Kidney epithelial cell (primary cell): ENCODE measurements around the gene MYH9. TPM values are rescaled to one million over a fixed set of nuclear protein-coding genes. Genes with fewer than 3 reads are reported as not detected.

Experiments
- DNase-seq: peaks from one replicate; pipeline ENCODE4 v3.0.0-alpha.2; 2010; ENCODE audit warnings: low read depth
- H3K27me3 ChIP-seq: 2 replicates; pipeline ENCODE4 v1.6.0; 2011; ENCODE audit warnings: low read length; ENCODE audit not compliant: control insufficient read depth, insufficient read depth
- H3K36me3 ChIP-seq: 2 replicates; pipeline ENCODE4 v1.5.1; 2011; ENCODE audit warnings: low read length; ENCODE audit not compliant: control insufficient read depth, insufficient read depth
- H3K4me3 ChIP-seq: 2 replicates; pipeline ENCODE4 v1.5.1; 2011; ENCODE audit warnings: low read depth, mild to moderate bottlenecking, control low read depth, low read length
- CTCF ChIP-seq: IDR thresholded peaks from 2 replicates; pipeline ENCODE4 v1.5.1; 2011; ENCODE audit warnings: mild to moderate bottlenecking, moderate library complexity, low read length, control low read depth, inconsistent platforms; ENCODE audit not compliant: insufficient read depth, poor library complexity, severe bottlenecking
- total RNA-seq: library from RNA; depleted of rRNA; stranded (reverse); fragments of >200 nt; gene quantifications from 2 replicates; pipeline ENCODE4 v1.2.3, GENCODE V29; 2015

Gene MYH9
- total RNA-seq, 1 donor from 2014 or later: 1,580 TPM

GRCh38 chr22:36325154-36326031 is 62.4 kb downstream of the MYH9 start:
- no peak overlapping the region for H3K4me3 ChIP-seq
- peaks cover 29% of the 10 kb centered on the region for H3K36me3 ChIP-seq
- no peak for TF ChIP-seq CTCF
- no peak for DNase-seq
- H3K27me3 ChIP-seq: no peaks in the 10 kb centered on the region

GRCh38 chr22:36324414-36324813 is 63.4 kb downstream of the MYH9 start:
- TF ChIP-seq CTCF: no peak
- peaks cover 30% of the 10 kb centered on the region for H3K36me3 ChIP-seq
- no peak overlapping the region for H3K4me3 ChIP-seq

GRCh38 chr22:36323855-36324331 is 63.9 kb downstream of the MYH9 start:
- DNase-seq: no peak
- TF ChIP-seq CTCF: no peak
- Histone ChIP-seq H3K4me3 (no peak overlapping the region), H3K36me3 (peaks cover 32% of the 10 kb centered on the region), H3K27me3 (no peaks in the 10 kb centered on the region)

More at GRCh38 chr22:36324414-36324813, 63.4 kb downstream of the MYH9 start:
- DNase-seq: no peak
- H3K27me3 ChIP-seq: no peaks in the 10 kb centered on the region

GRCh38 chr22:36323182-36323854 is 64.4 kb downstream of the MYH9 start:
- H3K36me3 ChIP-seq: peaks cover 32% of the 10 kb centered on the region
- H3K27me3 ChIP-seq: no peaks in the 10 kb centered on the region
- no peak for DNase-seq
- no peak for TF ChIP-seq CTCF
- H3K4me3 ChIP-seq: no peak overlapping the region

- no peak for TF ChIP-seq CTCF
These were observed 65.2 kb downstream of the MYH9 start for GRCh38 chr22:36322602-36322915.

More at GRCh38 chr22:36322602-36322915, 65.2 kb downstream of the MYH9 start:
- peaks cover 34% of the 10 kb centered on the region for H3K36me3 ChIP-seq
- no peaks in the 10 kb centered on the region for H3K27me3 ChIP-seq
- no peak for DNase-seq
- no peak overlapping the region for H3K4me3 ChIP-seq
